ENCODE measurements around the gene MTFR2.
"Not testable (repeated sequence)": the region's sequence is repeated elsewhere in the genome, so short reads cannot be mapped to it uniquely, and the experiment has no call there.

MTFR2 gene

DNA sequence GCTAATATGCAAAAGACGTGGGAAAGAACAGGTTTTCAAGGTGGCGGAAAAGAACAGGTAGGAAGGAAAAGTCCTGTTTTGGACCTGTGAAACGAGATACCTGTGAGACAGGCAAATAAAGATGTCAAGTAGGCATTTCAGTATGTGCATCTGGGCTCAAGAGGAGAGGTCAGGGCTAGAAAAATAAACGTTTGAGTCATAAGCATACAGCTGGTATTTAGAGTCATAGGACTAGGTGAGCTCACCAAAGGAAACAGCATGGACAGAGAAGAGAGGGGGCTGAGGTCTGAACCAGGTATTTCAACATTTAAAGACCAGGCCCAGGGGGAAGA is 14.9 kb downstream of the MTFR2 start:
- peak; percentile 56 for DNase-seq (ENCODE audit: low read depth)

DNA sequence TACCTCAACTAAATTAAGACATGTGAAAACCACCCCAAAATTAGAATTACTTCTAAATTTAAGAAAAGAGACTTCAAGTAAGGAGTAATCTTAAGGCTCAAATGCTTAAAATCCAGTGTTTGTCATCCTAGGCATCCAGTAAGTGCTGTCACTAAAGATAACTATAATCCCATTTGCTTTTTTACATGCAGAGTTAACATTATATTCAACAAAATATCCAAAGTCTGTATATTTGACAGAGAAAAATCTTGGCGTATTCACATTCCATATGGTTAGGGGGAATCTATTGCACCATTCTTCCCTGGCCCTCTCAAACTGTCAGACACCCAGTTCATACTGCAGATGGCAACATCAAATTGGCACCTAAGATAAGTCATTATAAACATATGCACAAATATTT is 17.4 kb downstream of the MTFR2 start:
- no peak for DNase-seq (ENCODE audit: low read depth)

DNA sequence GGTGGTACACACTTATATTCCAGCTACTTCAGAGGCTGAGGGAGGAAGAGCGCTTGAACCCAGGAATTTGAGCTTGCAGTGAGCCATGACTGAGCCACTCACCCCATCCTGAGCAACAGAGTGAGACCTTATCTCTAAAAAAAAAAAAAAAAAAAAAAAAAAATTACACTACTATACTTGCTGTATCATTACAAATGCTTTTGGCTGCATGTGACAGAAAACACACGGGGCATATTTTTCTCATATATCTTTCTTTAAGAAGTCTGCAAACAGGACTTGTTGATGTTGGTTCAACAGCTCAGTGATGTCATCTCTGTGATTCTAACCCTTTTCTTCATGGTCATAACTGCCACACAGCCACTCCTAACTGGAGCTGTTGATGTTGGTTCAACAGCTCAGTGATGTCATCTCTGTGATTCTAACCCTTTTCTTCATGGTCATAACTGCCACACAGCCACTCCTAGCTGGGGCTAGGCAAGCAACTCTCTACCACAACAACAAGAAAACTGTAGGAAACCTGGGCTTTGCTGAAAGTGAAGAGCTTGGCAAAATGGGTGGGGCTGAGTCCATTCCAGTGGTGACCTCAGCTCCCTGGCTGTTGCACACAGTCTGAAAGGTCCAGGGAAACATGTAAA is 19.8 kb downstream of the MTFR2 start:
- DNase-seq (ENCODE audit: low read depth): no peak

DNA sequence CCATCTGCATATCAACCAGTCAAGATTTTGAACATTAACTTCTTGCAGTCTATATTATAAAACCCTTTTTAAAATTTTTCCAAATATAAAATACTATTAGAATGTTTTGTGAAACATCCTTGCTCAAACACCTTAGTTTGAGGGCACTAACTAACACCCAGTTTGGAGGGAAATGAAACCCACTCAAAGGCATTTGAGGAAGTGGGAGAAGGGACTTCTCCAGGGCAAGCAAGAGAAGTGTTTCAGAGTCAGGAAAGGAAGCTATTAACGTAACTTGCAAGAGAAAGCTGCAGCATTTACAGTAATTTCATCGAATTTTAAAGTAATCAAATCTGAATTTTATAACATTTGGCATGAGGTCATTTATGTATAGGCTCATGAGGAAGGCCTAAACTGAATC is 21.3 kb downstream of the MTFR2 start:
- DNase-seq (ENCODE audit: low read depth): no peak

DNA sequence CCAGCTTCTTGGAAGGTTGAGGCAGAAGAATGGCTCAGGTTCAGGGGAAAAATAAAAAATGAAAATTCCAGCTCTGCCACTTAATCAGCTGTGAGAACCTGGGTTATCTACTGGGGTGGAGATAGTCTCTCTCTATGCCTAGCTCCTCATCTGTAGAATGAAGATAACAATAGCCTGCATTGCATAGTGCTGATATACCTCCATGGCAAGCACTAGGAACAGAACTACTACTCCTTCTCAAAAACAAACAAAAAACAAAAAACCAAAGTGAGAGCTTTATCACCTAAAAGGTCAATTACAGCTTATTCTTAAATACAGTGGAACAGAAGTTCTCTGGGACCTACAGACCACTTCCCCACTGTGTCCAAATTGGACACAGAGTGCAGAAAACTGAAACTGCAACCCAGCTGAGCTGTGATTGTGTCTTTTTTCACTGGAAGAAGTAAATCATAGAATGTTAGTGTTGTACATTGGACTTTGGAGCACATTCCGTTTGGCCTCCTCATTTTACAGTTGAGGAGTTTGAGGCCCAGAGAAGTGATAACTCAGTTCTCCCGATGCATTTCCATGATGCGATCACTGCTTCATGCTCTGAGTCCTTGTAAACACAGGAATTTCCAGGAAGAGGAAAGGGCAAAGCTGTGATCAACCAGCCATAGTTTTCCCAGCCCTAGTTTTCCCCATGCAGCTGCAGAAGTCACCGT is 23.3 kb downstream of the MTFR2 start:
- no peak for DNase-seq (ENCODE audit: low read depth)

DNA sequence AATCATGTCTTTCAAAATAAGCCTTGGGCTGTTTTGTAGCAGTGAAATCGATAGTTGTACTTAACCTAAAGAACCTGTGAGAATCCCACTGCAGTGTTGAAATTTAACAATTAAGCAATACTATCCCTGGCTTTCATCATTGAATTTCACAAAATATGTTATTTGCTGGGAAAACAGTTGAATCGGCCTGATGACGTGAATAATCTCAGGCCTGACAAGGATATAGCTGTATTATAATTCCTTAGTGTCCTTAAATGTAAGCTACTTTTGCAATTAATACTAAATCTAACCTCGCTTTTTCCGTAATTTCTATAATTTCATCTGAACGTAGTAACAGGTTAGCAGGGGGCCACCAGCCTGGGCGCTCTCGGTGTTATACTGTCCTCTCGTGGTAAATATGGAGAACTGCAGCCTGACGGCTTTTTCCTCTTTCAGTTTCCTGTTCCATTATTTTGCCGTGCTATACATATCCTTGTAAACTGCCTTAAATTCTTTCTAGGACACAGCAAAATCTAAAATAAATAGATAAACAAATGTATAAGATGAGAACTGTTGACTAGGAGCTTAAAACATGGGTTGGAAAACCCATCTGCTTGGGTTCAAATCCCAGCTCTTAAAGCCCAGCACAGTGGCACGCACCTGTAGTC is 24.0 kb downstream of the MTFR2 start:
- peak; percentile 73 for DNase-seq (ENCODE audit: low read depth)

DNA sequence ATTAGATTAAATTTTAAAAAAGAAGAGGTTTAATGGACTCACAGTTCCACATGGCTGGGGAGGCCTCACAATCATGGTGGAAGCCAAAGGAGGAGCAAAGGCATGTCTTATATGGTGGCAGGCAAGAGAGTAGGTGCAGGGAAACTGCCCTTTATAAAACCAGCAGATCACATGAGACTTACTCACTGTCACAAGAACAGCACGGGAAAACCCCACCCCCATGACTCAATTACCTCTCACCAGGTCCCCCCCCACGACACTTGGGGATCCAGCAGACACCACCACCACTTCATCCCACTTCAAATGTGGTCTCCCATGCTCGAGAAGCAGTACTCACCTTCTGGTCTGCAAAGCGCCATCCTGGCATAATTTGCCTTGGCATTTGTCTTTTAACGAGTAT is 24.6 kb downstream of the MTFR2 start:
- DNase-seq (ENCODE audit: low read depth): peak; percentile 70

DNA sequence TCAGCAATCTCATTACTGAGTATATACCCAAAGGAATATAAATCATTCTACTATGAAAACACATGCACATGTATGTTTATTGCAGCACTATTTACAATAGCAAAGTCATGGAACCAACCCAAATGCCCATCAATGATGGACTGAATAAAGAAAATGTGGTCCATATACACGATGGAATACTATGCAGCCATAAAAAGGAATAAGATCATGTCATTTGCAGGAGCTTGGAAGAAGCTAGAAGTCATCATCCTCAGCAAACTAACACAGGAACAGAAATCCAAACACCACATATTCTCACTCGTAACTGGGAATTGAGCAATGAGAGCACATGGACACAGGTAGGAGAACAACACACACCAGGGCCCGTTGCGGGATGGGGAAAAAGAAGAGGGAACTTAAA is 25.1 kb downstream of the MTFR2 start:
- not testable (repeated sequence) for DNase-seq (ENCODE audit: low read depth)

DNA sequence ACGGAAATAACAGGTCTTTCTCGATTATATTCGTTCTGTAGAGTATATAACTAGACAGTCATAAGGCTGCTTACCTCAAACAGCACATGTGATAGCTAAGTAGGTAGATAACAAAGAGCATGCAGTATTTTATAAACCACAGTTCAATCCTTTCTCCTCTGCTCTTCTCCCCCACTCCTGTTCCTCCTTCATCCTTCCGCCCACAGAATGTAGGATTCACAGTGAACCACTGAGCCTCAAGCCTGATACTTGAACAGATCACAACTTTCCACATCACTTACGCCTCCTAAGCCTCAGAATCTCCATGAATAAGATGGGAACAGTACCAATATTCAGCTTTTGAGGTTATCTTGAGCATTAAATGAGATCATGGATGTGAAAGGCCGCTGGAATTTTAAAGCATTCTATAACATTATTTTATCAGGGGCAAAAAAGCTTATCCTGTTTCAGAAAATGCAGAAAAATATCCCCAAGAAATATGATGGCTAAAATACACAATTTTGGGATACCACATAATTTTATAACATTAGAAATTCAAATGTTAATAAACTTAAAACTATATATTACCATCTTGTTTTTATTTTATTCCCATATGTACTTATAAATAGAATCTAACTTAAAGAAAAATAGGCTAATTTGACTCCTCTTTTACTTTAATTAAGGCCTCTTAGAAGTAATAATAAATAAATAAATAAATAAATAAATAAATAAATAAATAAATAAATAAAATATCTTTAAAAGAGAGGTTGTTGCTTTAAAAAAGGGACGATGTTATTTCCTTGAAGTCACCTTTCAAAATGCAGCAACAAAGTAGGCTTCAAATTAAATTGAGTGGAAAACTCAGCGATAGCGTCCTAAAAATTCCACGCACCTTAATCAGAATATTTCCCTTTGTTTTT is 33.4 kb downstream of the MTFR2 start:
- DNase-seq (ENCODE audit: low read depth): no peak

DNA sequence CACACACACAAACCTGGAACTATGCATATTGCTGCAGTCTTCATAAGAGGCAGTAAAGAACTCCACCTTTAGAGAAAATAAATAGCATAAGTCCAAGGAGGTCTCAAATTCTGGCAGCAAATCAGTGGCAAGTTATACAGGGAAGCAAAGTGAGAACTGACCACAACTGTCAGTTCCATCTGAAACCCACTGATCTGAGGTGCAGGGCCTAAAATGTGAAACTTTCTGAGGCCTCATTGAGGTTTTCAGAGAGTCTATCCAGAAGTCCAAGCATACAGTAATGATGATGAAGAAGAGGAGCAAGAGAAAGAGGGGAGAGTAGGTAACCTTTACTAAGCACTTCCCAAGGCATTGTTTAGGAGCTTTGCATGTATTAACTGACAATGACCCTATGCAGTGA is 36.3 kb downstream of the MTFR2 start:
- DNase-seq (ENCODE audit: low read depth): no peak

DNA sequence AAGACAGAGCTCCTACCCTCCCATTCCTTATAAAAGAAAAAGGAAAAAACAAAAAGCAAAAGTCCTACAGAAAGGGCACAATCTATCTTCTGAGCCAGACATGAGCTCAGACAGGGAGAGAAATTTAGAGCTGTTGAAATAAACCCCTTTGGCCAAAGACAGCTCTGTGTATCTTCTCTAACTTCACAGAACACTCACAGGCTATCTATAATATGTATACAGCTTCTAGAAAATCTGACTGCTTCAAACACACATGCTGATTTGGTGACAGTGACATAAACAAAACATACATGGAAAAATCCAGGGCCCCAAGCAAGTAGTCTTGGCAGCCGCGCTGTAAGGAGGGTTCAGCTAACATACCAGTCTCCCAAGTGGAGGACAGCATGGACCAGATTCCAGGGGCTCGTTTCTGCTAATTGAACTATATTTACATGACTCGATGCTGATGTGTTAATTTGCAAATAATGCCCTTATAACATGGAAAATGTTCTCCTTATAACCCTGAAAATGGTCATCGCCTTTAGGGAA is 37.0 kb downstream of the MTFR2 start:
- DNase-seq (ENCODE audit: low read depth): no peak

DNA sequence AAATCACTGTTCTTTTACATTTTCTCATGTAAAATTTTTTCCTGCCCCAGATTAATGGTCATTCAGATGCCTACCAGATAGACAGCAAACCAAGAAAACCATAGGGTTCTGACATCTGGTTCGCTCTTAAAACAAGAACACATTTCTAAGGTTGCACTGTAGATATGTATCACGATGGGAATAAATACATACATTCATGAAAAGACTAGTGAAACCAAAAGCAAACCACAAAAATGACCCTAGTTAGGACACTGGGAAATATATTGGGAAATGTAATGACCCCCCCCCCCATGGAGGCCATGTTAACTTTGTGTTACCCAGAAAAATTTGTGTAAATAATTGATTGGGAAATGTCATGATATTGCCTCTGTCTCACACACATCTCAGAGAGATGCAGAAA is 37.5 kb downstream of the MTFR2 start:
- no peak for DNase-seq (ENCODE audit: low read depth)

DNA sequence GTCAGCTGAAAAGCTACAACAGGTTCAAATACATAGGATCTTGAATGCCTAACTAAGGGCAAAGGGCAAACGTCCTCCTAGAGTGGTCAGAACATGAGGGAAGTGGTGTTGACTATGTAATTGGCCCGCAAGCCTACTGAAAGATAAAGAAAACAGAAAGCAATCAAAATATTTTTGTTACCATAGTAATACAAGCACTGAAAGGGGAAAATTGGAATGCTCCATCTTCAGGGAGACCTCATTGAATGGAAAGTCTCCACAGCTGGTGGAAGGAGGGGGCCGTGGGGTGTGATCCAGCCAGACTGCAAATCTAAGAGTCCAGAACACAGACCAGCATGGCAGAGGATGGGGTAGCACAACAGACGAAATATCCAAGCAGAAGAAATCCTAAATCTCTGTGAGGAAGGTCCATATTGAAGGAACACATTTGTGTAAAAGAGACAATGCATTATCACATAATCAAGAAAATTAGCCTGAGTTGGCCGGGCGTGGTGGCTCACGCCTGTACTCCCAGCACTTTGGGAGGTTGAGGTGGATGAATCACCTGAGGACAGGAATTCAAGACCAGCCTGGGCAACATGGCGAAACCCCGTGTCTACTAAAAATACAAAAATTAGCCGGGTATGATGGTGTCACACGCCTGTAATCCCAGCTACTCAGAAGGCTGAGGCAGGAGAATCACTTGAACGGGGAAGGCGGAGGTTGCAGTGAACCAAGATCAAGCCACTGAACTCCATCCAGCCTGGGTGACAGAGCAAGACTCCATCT is 39.5 kb downstream of the MTFR2 start:
- DNase-seq (ENCODE audit: low read depth): no peak

DNA sequence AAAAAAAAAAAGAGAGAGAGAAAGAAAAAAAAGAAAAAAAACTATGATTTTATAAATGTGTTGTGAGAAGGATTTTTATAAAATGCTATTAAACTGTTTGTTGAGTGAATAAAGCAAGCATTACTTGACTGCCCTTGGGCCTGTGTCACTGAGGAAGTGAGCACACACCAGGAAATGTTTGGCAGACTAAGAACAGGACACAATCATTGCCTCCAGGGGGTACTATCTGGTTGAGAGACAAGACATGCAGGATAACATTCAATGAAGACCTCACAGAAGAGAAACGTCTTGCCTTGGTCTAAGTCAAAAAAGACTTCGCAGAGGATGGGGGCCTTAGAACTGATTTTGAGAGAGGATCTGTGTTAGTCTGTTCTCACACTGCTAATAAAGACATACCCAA is 40.6 kb downstream of the MTFR2 start:
- no peak for DNase-seq (ENCODE audit: low read depth)

DNA sequence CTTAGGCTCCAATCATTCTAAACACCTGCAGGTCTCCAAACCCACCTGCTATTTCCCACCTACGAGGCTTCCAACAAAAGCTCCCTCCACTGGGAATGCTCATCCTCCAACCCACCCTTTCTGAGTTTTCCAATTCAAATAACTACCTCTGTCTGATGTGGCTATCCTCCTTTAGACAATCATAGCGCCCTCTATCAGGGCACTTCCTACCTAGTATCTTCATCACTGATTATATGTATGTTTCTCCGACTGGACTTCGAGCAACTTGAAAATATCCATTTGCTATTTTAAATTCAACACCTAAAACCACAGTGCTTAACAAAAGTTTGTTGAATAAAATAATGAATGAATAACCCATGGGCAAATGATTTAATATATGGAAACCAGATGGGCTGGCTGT is 41.3 kb downstream of the MTFR2 start:
- DNase-seq (ENCODE audit: low read depth): no peak

DNA sequence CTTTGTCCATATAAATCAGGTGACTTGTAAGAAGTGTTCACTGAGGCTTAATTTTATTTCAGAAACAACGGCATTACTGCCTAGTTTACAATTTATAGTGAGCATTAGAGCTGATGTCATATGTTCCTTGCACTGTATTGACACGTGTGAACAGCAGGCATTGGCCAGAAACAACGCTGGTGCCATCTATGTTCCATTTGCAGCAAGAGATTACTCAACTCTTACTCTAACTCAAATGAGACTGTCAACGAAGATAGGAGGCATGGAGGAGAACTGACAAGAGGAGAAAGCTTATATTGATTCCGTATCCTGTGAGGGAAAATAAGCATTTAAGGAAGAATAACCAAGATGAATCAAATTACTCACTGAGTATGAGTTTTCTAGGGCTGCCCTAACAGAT is 48.4 kb downstream of the MTFR2 start:
- DNase-seq (ENCODE audit: low read depth): no peak

DNA sequence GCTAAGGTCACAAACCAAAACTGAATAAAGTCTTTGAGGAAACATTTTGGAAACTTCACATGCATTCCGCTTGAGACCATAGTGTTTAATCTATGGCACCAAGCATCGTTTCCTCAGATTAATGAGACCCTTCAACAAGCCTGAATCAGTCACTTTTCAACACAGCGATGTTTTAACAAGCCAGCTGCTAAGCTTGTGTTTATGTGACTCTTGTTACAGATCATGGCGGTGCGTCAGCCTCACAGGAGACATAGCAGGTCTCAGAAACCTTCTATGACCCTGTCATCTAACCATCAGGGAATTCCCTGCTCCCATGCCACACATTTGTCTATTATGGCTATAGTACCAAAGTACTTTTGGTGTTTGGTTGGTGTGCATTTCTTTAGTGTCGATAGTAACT is 57.2 kb downstream of the MTFR2 start:
- no peak for DNase-seq (ENCODE audit: low read depth)

DNA sequence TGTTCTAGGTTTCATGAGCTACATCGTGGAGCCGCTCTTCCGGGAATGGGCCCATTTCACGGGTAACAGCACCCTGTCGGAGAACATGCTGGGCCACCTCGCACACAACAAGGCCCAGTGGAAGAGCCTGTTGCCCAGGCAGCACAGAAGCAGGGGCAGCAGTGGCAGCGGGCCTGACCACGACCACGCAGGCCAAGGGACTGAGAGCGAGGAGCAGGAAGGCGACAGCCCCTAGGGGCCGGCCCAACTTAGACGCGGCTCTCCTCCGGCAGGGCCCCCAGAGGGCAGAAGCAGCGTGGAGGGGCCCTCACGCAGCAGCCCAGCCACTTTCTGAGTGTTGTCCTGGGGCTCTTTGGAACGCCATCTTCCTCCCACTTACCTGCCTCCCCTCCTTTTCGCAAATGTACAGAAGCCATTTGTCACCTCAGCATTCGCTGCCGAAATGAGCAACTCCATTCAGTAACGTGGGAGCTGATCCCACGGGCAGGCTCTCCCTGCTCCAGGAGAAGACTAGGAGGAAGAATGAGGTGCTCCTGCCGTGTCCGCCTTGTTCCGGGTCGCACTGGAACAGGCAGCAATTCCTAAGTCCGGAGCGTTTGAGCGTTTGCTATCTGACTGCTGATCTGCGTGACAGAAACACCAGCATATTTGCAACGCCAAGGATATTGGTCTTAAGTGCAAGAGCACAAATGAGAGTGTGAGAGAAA is 58.4 kb downstream of the MTFR2 start:
- DNase-seq (ENCODE audit: low read depth): no peak

DNA sequence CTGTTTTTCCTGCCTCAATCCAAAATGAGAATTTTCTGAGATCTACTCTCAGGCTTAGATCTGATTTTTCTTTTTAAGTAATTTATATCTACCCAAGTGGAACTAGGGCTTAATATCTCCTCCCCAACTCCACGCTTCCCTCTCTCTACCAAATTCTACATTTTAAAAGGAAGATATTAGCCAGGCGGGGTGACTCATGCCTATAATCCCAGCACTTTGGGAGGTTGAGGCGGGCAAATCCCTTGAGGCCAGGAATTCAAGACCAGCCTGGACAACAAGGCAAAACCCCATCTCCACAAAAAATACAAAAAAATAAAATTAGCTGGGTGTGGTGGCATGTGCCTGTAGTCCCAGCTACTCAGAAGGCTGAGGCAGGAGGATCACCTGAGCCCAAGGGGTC is 61.0 kb downstream of the MTFR2 start:
- DNase-seq (ENCODE audit: low read depth): no peak

DNA sequence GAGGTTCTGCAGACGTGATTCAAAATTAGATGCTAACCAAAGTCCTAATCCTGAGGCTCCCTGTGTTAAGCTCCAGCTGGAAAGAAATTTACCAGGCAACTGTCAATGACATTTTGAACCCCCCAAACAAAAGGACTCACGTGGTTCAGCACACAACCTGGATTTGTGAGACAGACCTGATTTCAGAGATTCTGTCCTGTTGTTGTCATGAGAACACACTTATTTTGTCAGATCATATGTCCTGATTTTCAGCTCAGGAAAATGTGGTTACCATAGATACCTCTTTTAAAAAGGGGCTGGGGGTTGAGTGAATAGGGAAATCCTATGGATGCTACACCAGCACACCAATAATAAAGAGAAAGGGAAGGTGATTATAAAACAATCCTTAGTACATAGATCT is 61.6 kb downstream of the MTFR2 start:
- DNase-seq (ENCODE audit: low read depth): no peak

DNA sequence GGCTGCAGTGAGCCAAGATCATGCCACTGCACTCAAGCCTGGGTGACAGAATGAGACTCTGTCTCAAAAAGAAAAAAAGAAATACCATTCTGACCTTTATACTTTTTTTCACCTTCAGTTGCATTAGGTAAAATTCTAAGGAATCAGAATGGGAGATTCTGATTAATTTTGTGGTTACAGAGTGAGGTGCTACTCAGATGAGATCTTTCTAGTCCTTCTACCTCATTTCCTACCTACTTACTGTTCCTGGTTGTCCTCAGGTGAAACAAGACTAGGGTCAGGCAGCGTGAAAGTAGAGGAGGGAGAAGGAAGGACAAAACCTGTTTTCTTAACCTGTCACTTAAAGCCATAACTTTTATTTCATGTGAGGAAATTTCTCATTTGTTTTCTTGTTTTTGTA is 63.7 kb downstream of the MTFR2 start:
- no peak for DNase-seq (ENCODE audit: low read depth)

All from ELR (cell line).